ENCODE data around the gene AKAP13.

Gene AKAP13

GRCh38 chr15:85733416-85733815 lies 353.0 kb downstream of the AKAP13 start:
- Histone ChIP-seq H3K27me3 (ENCODE audit: control insufficient read depth, insufficient read depth, low read length) (no peaks in the 10 kb centered on the region), H3K79me2 (no peaks in the 10 kb centered on the region), H3K4me2 (ENCODE audit: low read length) (no peak overlapping the region), H3K4me3 (ENCODE audit: low read depth, low read length) (no peak overlapping the region), H2AFZ (no peak overlapping the region), H3K4me1 (no peaks in the 10 kb centered on the region), H3K27ac (no peak overlapping the region), H3K9ac (no peak overlapping the region), H3K36me3 (ENCODE audit: control insufficient read depth, insufficient read depth, low read length) (no peaks in the 10 kb centered on the region), H3K9me3 (ENCODE audit: control insufficient read depth, low read length) (peaks cover 4% of the 10 kb centered on the region)
- TF ChIP-seq CTCF (IDR thresholded peaks at IDR 0.05), result no peak

GRCh38 chr15:85737061-85737460 lies 356.7 kb downstream of the AKAP13 start:
- H3K4me2 ChIP-seq (ENCODE audit: low read length), result no peak overlapping the region
- H3K79me2 ChIP-seq, result no peaks in the 10 kb centered on the region
- H3K27me3 ChIP-seq (ENCODE audit: control insufficient read depth, insufficient read depth, low read length), result no peaks in the 10 kb centered on the region
- H2AFZ ChIP-seq, result no peak overlapping the region
- H3K27ac ChIP-seq, result no peak overlapping the region
- no peak overlapping the region for H3K9ac ChIP-seq
- peaks cover 4% of the 10 kb centered on the region for H3K9me3 ChIP-seq (ENCODE audit: control insufficient read depth, low read length)
- TF ChIP-seq CTCF (IDR thresholded peaks at IDR 0.05), result no peak
- H3K4me1 ChIP-seq, result no peaks in the 10 kb centered on the region
- H3K36me3 ChIP-seq (ENCODE audit: control insufficient read depth, insufficient read depth, low read length), result no peaks in the 10 kb centered on the region
- H3K4me3 ChIP-seq (ENCODE audit: low read depth, low read length), result no peak overlapping the region

GRCh38 chr15:85741021-85741421 lies 360.6 kb downstream of the AKAP13 start:
- Histone ChIP-seq H3K79me2 (no peaks in the 10 kb centered on the region), H3K9me3 (ENCODE audit: control insufficient read depth, low read length) (no peaks in the 10 kb centered on the region), H3K27me3 (ENCODE audit: control insufficient read depth, insufficient read depth, low read length) (no peaks in the 10 kb centered on the region), H3K4me1 (no peaks in the 10 kb centered on the region), H3K4me3 (ENCODE audit: low read depth, low read length) (no peak overlapping the region), H3K27ac (no peak overlapping the region), H3K9ac (no peak overlapping the region), H2AFZ (no peak overlapping the region), H3K36me3 (ENCODE audit: control insufficient read depth, insufficient read depth, low read length) (no peaks in the 10 kb centered on the region), H3K4me2 (ENCODE audit: low read length) (no peak overlapping the region)
- TF ChIP-seq CTCF (IDR thresholded peaks at IDR 0.05), result no peak

GRCh38 chr15:85741662-85742061 lies 361.3 kb downstream of the AKAP13 start:
- no peaks in the 10 kb centered on the region for H3K79me2 ChIP-seq
- no peak for TF ChIP-seq CTCF (IDR thresholded peaks at IDR 0.05)
- H3K9me3 ChIP-seq (ENCODE audit: control insufficient read depth, low read length), result no peaks in the 10 kb centered on the region
- no peaks in the 10 kb centered on the region for H3K36me3 ChIP-seq (ENCODE audit: control insufficient read depth, insufficient read depth, low read length)
- no peak overlapping the region for H3K9ac ChIP-seq
- no peak overlapping the region for H3K4me3 ChIP-seq (ENCODE audit: low read depth, low read length)
- no peaks in the 10 kb centered on the region for H3K4me1 ChIP-seq
- H2AFZ ChIP-seq, result no peak overlapping the region
- H3K27me3 ChIP-seq (ENCODE audit: control insufficient read depth, insufficient read depth, low read length), result no peaks in the 10 kb centered on the region
- no peak overlapping the region for H3K4me2 ChIP-seq (ENCODE audit: low read length)
- H3K27ac ChIP-seq, result no peak overlapping the region

GRCh38 chr15:85742186-85742821 lies 361.9 kb downstream of the AKAP13 start:
- H3K27ac ChIP-seq, result no peak overlapping the region

More at GRCh38 chr15:85742186-85742821, 361.9 kb downstream of the AKAP13 start:
- Histone ChIP-seq H3K27me3 (ENCODE audit: control insufficient read depth, insufficient read depth, low read length) (no peaks in the 10 kb centered on the region), H3K9me3 (ENCODE audit: control insufficient read depth, low read length) (no peaks in the 10 kb centered on the region), H3K4me1 (no peaks in the 10 kb centered on the region), H3K36me3 (ENCODE audit: control insufficient read depth, insufficient read depth, low read length) (no peaks in the 10 kb centered on the region), H3K4me2 (ENCODE audit: low read length) (no peak overlapping the region), H3K79me2 (no peaks in the 10 kb centered on the region), H2AFZ (no peak overlapping the region), H3K9ac (no peak overlapping the region), H3K4me3 (ENCODE audit: low read depth, low read length) (no peak overlapping the region)
- TF ChIP-seq CTCF (IDR thresholded peaks at IDR 0.05), result no peak

Data from parathyroid adenoma (tissue), 2 donors.